Gastroesophageal sphincter (tissue), 4 donors: ENCODE data around the gene CROCC2. TPM values are rescaled to one million over a fixed set of nuclear protein-coding genes. Genes with fewer than 3 reads are reported as not detected.

Experiments
- ATAC-seq: fragments of 150-250 bp; one replicate; pipeline ENCODE4 v1.9.1; 2016; ENCODE audit warnings: mild to moderate bottlenecking, moderate library complexity
- H3K27ac ChIP-seq, 4 donors: fragments of 200-600 bp; sonication (generic) in 3 of 4; 1 replicate in 3 of 4; 2 replicates in 1 of 4; pipeline ENCODE4 v1.5.1; 2016 to 2019
- H3K27me3 ChIP-seq: fragments of 200-600 bp; sonication (generic); one replicate; pipeline ENCODE4 v1.5.1; 2019
- H3K36me3 ChIP-seq, 2 donors: fragments of 200-600 bp; sonication (generic); one replicate each; pipeline ENCODE4 v1.5.1; 2019; ENCODE audit warnings: control low read depth in 1 of 2
- H3K4me1 ChIP-seq, 3 donors: fragments of 200-600 bp; sonication (generic); 1 replicate in 2 of 3; 2 replicates in 1 of 3; pipeline ENCODE4 v1.5.1; 2016 to 2019; ENCODE audit warnings: control low read depth in 2 of 3
- H3K4me3 ChIP-seq, 2 donors: fragments of 200-600 bp; sonication (generic); one replicate each; pipeline ENCODE4 v1.5.1; 2019; ENCODE audit warnings: mild to moderate bottlenecking in 1 of 2, moderate library complexity in 1 of 2
- H3K9me3 ChIP-seq, 3 donors: fragments of 200-600 bp; sonication (generic); one replicate each; pipeline ENCODE4 v1.5.1; 2017 to 2019; ENCODE audit warnings: control low read depth in 2 of 3
- CTCF ChIP-seq, 4 experiments: fragments of 200-600 bp in 2 of 4; fragments of 450-650 bp in 2 of 4; sonication (generic) in 1 of 4; IDR thresholded peaks; one replicate each; pipeline ENCODE4 v1.5.1; 2017 to 2019; ENCODE audit warnings: antibody characterized with exemption in 4 of 4, mild to moderate bottlenecking in 2 of 4, moderate library complexity in 2 of 4
- EP300 ChIP-seq: sonication (generic); formaldehyde crosslinking; IDR thresholded peaks from one replicate; pipeline ENCODE4 v1.6.1; 2017; ENCODE audit warnings: antibody characterized with exemption, mild to moderate bottlenecking
- POLR2A ChIP-seq, 2 donors: fragments of 450-650 bp; IDR thresholded peaks; one replicate each; pipeline ENCODE4 v1.6.1; 2017; ENCODE audit warnings: antibody characterized with exemption in 2 of 2, mild to moderate bottlenecking in 2 of 2, moderate library complexity in 1 of 2
- POLR2AphosphoS5 ChIP-seq: sonication (generic); formaldehyde crosslinking; IDR thresholded peaks from one replicate; pipeline ENCODE4 v1.6.1; 2017; ENCODE audit warnings: antibody characterized with exemption
- WGBS, 2 donors: methylation state at CpG; one replicate each; pipeline ENCODE4 v1.1.5; 2018; ENCODE audit warnings: low coverage in 1 of 2; 5-methylcytosine and 5-hydroxymethylcytosine counted together
- total RNA-seq, 4 donors: library from RNA; depleted of rRNA; stranded (reverse); fragments of >200 nt; gene quantifications; one replicate each; pipeline ENCODE4 v1.1.0, GENCODE V29; 2016

CROCC2 gene
- total RNA-seq, 4 donors from 2014 or later, result not detected

GRCh38 chr2:240997856-240998705 is 91.9 kb downstream of the CROCC2 start, which contains the start of gene SNED1:
SNED1 (plus strand) TSS chr2:240998618; CDS start chr2:240998838, 220 bp downstream.
- TF ChIP-seq POLR2AphosphoS5 (peak; percentile 29), CTCF (IDR thresholded peaks at IDR 0.05) (no peak), POLR2A (IDR thresholded peaks at IDR 0.05) (peak in 1 of 2 donors; percentile 6), EP300 (no peak)
- Histone ChIP-seq H3K4me3 (peak within 1 kb of the TSS; percentile 67 to 80), H3K36me3 (peaks cover 0 to 16% of the 10 kb centered on the region in 2 donors), H3K4me1 (peaks cover 0 to 65% (median 13%) of the 10 kb centered on the region in 3 donors), H3K9me3 (peaks cover 0 to 5% (median 0%) of the 10 kb centered on the region in 3 donors), H3K27ac (peak within 1 kb of the TSS; percentile 31 to 83 (median 79)), H3K27me3 (no peaks in the 10 kb centered on the region)
- peak; percentile 86 for ATAC-seq
- WGBS, 2 donors, result 0% methylated on average over 6 of the region's 61 CpGs; no CpG with 5 or more reads in 1 of the 2 donors

DNA sequence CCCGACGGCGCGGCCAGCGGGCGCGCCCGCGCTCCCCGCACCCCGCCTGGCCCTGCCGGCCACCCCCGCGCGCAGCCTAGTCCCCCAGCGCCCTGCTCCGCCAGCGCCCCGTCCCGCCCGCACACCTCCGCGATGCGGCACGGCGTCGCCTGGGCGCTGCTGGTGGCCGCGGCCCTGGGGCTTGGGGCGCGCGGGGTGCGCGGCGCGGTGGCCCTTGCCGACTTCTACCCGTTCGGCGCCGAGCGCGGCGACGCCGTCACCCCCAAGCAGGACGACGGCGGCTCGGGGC is 92.5 kb downstream of the CROCC2 start:
- no CpG with 5 or more reads among the region's 51 CpGs for WGBS, 2 donors
- TF ChIP-seq POLR2A (IDR thresholded peaks at IDR 0.05) (no peak), EP300 (no peak), CTCF (IDR thresholded peaks at IDR 0.05) (no peak)
- Histone ChIP-seq H3K4me1 (peaks cover 0 to 65% (median 13%) of the 10 kb centered on the region in 3 donors), H3K9me3 (peaks cover 0 to 11% (median 0%) of the 10 kb centered on the region in 3 donors), H3K36me3 (peaks cover 0 to 22% of the 10 kb centered on the region in 2 donors), H3K4me3 (peak overlapping the region; percentile 62 to 80), H3K27me3 (no peaks in the 10 kb centered on the region), H3K27ac (peak overlapping the region in 3 of 4 donors; percentile 76 to 83 (median 82))
- peak; percentile 6 for ATAC-seq

DNA sequence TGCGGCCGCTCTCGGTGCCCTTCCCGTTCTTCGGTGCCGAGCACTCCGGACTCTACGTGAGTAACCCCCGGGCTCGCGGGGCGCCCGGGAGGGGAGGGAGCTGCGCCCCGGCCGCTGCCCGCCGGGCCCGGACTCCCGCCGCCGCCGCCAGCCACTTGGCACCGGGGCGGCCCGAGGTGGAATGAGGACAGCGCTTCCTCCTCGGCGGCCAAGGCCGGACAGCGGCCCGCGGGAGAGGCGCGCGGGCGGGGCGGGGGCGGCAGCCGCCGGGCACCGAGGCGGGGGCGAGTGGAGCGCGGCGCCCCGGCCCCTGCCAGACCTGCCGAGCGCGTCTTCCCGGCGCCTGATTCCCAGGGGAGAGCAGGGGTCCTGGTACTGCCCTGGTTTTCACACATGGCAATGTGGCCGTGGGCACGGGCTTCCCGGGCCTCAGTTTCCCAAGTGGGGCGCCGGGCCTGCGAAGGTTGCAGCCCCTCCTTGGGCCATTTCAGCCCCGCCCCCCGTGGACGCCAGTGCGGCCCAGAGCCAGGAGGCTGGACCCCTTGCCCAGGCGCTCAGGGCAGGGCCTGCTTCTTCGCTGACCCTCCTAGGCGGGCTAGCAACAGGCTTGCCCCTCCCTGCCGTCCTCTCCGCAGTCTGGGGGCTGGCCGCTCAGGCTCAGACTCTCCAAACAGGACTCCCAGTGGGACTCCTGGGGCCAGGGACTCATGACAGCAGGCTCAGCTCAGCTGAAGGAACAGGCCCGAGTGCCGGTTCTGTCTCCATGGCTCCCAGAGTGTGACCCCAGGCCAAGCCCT is 93.1 kb downstream of the CROCC2 start:
- H3K27me3 ChIP-seq, result no peaks in the 10 kb centered on the region
- H3K4me1 ChIP-seq, result peaks cover 0 to 63% (median 13%) of the 10 kb centered on the region in 3 donors
- peaks cover 0 to 27% of the 10 kb centered on the region in 2 donors for H3K36me3 ChIP-seq
- 83% methylated on average over 1 of the region's 71 CpGs; no CpG with 5 or more reads in 1 of the 2 donors for WGBS, 2 donors
- H3K4me3 ChIP-seq, result peak overlapping the region; percentile 62 to 80
- TF ChIP-seq EP300, result no peak
- ATAC-seq, result peak; percentile 29
- H3K27ac ChIP-seq, result peak overlapping the region in 3 of 4 donors; percentile 76 to 83 (median 82)
- H3K9me3 ChIP-seq, result peaks cover 0 to 16% (median 0%) of the 10 kb centered on the region in 3 donors

DNA sequence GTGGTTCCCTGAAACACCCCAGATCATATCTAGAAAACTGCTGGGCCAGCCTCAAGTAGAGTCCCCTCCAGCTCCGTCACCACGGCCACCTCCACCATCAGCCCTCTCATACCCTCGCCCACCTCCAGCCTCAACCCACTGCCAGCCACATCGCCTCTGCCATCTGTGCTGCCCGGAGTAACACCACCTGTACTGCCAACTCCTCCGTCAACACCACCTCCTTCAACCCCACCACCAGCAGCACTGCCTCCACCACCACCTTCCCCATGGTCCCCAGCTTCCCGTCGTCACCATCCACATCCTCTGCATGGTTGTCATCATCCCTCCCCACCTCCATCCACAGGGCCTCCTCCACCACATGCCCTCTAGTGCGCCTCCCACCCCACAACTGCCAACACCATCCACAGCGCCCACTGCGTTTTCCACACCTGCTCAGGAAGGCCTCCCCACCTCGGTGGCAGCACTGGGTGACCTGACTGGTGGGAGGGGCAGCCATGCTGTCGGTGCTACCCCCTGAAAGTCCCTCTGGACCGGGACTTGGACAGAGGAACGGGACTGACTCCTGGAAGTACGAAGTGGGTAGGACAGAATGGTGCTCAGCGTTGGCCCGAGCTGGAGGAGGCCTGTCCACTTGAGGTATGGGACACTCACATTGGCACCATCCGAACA is 93.9 kb downstream of the CROCC2 start:
- WGBS, 2 donors, result 90 to 97% methylated on average over 7 to 11 of the region's 19 CpGs

More for the DNA sequence above, 93.9 kb downstream of the CROCC2 start:
- peaks cover 0 to 25% (median 0%) of the 10 kb centered on the region in 3 donors for H3K9me3 ChIP-seq
- H3K36me3 ChIP-seq, result peaks cover 0 to 27% of the 10 kb centered on the region in 2 donors
- H3K4me3 ChIP-seq, result peak overlapping the region in 1 of 2 donors; percentile 80
- TF ChIP-seq POLR2A (IDR thresholded peaks at IDR 0.05) (no peak), EP300 (no peak), POLR2AphosphoS5 (no peak), CTCF (IDR thresholded peaks at IDR 0.05) (no peak)
- no peak for ATAC-seq
- peaks cover 0 to 55% (median 11%) of the 10 kb centered on the region in 3 donors for H3K4me1 ChIP-seq
- H3K27ac ChIP-seq, result peak overlapping the region in 1 of 4 donors; percentile 82
- no peaks in the 10 kb centered on the region for H3K27me3 ChIP-seq
